ENCODE measurements around the gene STAT5B. TPM values are rescaled to one million over a fixed set of nuclear protein-coding genes. Genes with fewer than 3 reads are reported as not detected.

Gene STAT5B
- total RNA-seq, 1 experiment from 2014 or later = 7.1 TPM

DNA sequence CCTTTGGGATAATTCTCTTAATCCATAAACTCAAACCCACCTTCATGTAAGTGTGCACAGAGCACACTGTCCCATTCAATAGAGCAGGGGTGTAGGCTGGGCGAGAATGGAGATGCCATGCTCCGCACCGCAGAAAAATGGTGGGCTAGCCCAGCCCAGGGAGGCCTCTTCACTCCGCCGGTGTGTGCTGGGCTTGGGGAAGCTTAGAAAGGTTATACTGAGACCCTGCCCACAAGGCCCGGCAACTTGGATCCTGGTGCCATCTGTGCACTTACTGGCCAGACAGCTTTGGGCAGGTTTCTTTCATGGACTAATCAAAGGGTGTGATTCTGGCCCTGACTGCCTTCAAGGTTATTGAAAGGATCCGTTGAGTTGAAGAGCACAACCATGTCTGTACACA, 8.4 kb upstream of the STAT5B start:
- POLR2A ChIA-PET = no interaction called here

DNA sequence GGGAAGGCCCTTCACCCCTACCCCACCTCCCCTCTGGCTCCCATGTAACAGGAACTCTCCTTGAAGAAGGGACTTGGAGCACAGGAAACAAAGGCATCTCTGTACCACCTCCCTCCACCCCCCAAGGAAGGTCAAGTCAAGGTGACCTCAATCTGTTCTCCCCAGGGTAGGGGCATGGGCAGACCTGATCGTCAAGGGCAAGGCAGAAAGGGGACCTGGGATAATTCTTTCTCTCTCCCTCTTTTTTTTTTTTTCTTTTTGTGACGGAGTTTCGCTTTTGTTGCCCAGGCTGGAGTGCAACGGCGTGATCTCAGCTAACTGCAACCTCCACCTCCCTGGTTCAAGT, 7.8 kb upstream of the STAT5B start:
- Histone ChIP-seq H2AFZ (ENCODE audit: low read depth, low read length, poor library complexity, severe bottlenecking) (no peak overlapping the region), H3K9me2 (ENCODE audit: insufficient read depth) (no peaks in the 10 kb centered on the region), H3K4me2 (ENCODE audit: low read length) (no peak overlapping the region), H3K4me3 (replicated peaks in 1 of 2; ENCODE audit: low read depth in 1 of 2, low read length in 2 of 2) (no peak overlapping the region), H3K79me2 (ENCODE audit: insufficient read depth, low read length) (no peaks in the 10 kb centered on the region), H3K27me3 (ENCODE audit: insufficient read depth, low read length) (no peaks in the 10 kb centered on the region), H3K36me3 (ENCODE audit: control insufficient read depth in 1 of 2, insufficient read depth in 2 of 2, low read length in 2 of 2) (no peaks in the 10 kb centered on the region), H3K4me1 (ENCODE audit: control insufficient read depth in 1 of 2, insufficient read depth in 2 of 2, low read length in 2 of 2) (no peaks in the 10 kb centered on the region), H3K9ac (ENCODE audit: low read length) (no peak overlapping the region), H4K20me1 (ENCODE audit: insufficient read depth) (no peaks in the 10 kb centered on the region), H3K9me3 (ENCODE audit: control insufficient read depth in 1 of 2, insufficient read depth in 1 of 2, low read depth in 1 of 2, low read length in 2 of 2) (no peaks in the 10 kb centered on the region), H3K27ac (ENCODE audit: low read depth, low read length) (no peak overlapping the region)
- TF ChIP-seq POLR2AphosphoS5 (IDR thresholded peaks at IDR 0.05; ENCODE audit: low read depth, low read length) (no peak), YY1 (IDR thresholded peaks at IDR 0.05; ENCODE audit: extremely low read depth, insufficient replicate concordance, low read depth, low read length) (no peak), CBX3 (IDR thresholded peaks at IDR 0.05; ENCODE audit: low read depth) (no peak), FOSL1 (IDR thresholded peaks at IDR 0.05; ENCODE audit: low read depth) (no peak), EGR1 (IDR thresholded peaks at IDR 0.05; ENCODE audit: low read depth) (no peak), POLR2A (IDR thresholded peaks at IDR 0.05; ENCODE audit: borderline replicate concordance, extremely low read depth, insufficient read depth, insufficient read length) (no peak), SIN3A (IDR thresholded peaks at IDR 0.05; ENCODE audit: low read depth) (no peak), ELF1 (IDR thresholded peaks at IDR 0.05; ENCODE audit: borderline replicate concordance, low read depth) (no peak), SP1 (IDR thresholded peaks at IDR 0.05; ENCODE audit: low read depth) (no peak)
- TF ChIP-seq, protein P1, sequence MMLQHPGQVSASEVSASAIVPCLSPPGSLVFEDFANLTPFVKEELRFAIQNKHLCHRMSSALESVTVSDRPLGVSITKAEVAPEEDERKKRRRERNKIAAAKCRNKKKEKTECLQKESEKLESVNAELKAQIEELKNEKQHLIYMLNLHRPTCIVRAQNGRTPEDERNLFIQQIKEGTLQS (IDR thresholded peaks at IDR 0.05) = no peak
- no peak for DNase-seq (ENCODE audit: low read depth, low spot score)
- no peak for ATAC-seq
- CTCF ChIA-PET = no interaction called here
- POLR2A ChIA-PET = no interaction called here
- no TSS peak for BruUV-seq (replicated peaks)
- RAD21 ChIA-PET (ENCODE audit: low non-redundant PET in 1 of 2, low total read pairs in 2 of 2, uncharacterized antibody in 2 of 2, unreplicated experiment in 2 of 2) = no interaction called here
- intact Hi-C loops (cut with micrococcal nuclease) = no loop called here

More for the DNA sequence above, 8.4 kb upstream of the STAT5B start:
- intact Hi-C loops (cut with micrococcal nuclease) = no loop called here
- H3K9me3 ChIP-seq (ENCODE audit: control insufficient read depth in 1 of 2, insufficient read depth in 1 of 2, low read depth in 1 of 2, low read length in 2 of 2) = no peaks in the 10 kb centered on the region
- CTCF ChIA-PET = no interaction called here
- no peak overlapping the region for H3K4me3 ChIP-seq (replicated peaks in 1 of 2; ENCODE audit: low read depth in 1 of 2, low read length in 2 of 2)
- no peaks in the 10 kb centered on the region for H4K20me1 ChIP-seq (ENCODE audit: insufficient read depth)
- no peaks in the 10 kb centered on the region for H3K9me2 ChIP-seq (ENCODE audit: insufficient read depth)
- ATAC-seq (no peak), DNase-seq (ENCODE audit: low read depth, low spot score) (no peak)
- no peak overlapping the region for H3K27ac ChIP-seq (ENCODE audit: low read depth, low read length)
- H3K79me2 ChIP-seq (ENCODE audit: insufficient read depth, low read length) = no peaks in the 10 kb centered on the region
- RAD21 ChIA-PET (ENCODE audit: low non-redundant PET in 1 of 2, low total read pairs in 2 of 2, uncharacterized antibody in 2 of 2, unreplicated experiment in 2 of 2) = no interaction called here
- H3K36me3 ChIP-seq (ENCODE audit: control insufficient read depth in 1 of 2, insufficient read depth in 2 of 2, low read length in 2 of 2) = no peaks in the 10 kb centered on the region
- TF ChIP-seq RAD21 (IDR thresholded peaks at IDR 0.05; ENCODE audit: low read depth) = no peak
- no peaks in the 10 kb centered on the region for H3K4me1 ChIP-seq (ENCODE audit: control insufficient read depth in 1 of 2, insufficient read depth in 2 of 2, low read length in 2 of 2)
- H3K9ac ChIP-seq (ENCODE audit: low read length) = no peak overlapping the region
- H3K4me2 ChIP-seq (ENCODE audit: low read length) = no peak overlapping the region
- no peaks in the 10 kb centered on the region for H3K27me3 ChIP-seq (ENCODE audit: insufficient read depth, low read length)
- H2AFZ ChIP-seq (ENCODE audit: low read depth, low read length, poor library complexity, severe bottlenecking) = no peak overlapping the region
- BruUV-seq (replicated peaks) = no TSS peak

Data from HCT116 (cell line).